ENCODE results near the gene RAE1. TPM values are rescaled to one million over a fixed set of nuclear protein-coding genes. Genes with fewer than 3 reads are reported as not detected.

RAE1 gene
- total and polyA plus RNA-seq, 2 of the 8 experiments (the other 6 are each of a cell fraction or from before 2014, with no cell fraction given) = 35.9 to 44.9 TPM

DNA sequence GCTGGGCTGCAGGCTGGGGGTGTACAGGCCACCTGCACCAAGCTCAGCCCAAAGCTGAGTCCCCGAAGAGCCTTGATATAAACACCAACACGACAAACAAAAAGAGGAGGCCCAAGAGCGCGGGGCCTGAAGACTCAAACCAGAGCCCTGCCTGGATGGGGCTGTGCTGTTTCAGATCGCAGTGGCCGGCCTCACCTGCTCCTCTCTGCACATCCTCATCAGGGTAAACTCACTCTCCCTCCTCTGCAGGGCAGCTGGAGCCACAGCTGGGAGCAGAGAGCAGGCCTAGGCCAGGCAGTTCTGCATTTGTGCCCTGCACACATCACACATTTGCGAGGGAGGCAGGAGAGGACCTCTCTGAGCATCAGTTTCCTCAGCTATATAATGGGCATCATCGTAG, 36.4 kb downstream of the RAE1 start:
- no peaks in the 10 kb centered on the region for H3K9me3 ChIP-seq (ENCODE audit: insufficient read depth in 2 of 2, low read depth in 1 of 2, low read length in 1 of 2)
- peaks cover 0 to 13% (median 10%) of the 10 kb centered on the region in 4 experiments; a peak in 5 of 7 replicates for H3K4me1 ChIP-seq (replicated peaks in 1 of 4; ENCODE audit: control insufficient read depth in 3 of 4, insufficient read depth in 4 of 4, low read length in 3 of 4)
- H4K8ac ChIP-seq (ENCODE audit: extremely low read depth, insufficient read depth, low read length) = no peak overlapping the region
- no peak overlapping the region for H3K18ac ChIP-seq (ENCODE audit: extremely low read depth, low read length)
- no peak overlapping the region for H2BK12ac ChIP-seq (ENCODE audit: low read depth, low read length)
- H2BK120ac ChIP-seq (replicated peaks; ENCODE audit: low read depth, low read length) = no peak overlapping the region
- H4K5ac ChIP-seq (ENCODE audit: insufficient read length, low read depth, low read length) = no peak overlapping the region
- no peak overlapping the region for H2AK5ac ChIP-seq (ENCODE audit: low read depth, low read length)
- no peak overlapping the region for H2AFZ ChIP-seq (ENCODE audit: low read length)
- FAIRE-seq = no peak
- H3K14ac ChIP-seq (ENCODE audit: insufficient read length) = no peak overlapping the region
- H2BK5ac ChIP-seq (ENCODE audit: low read depth, low read length) = no peak overlapping the region
- H4K91ac ChIP-seq (replicated peaks; ENCODE audit: insufficient read length, low read length) = no peak overlapping the region
- 90% methylated on average over 8 of the region's 8 CpGs; no CpG with 5 or more reads in 1 of the 2 experiments for WGBS, 2 experiments (ENCODE audit: extremely low coverage in 1 of 2, insufficient coverage in 1 of 2, insufficient read length in 1 of 2, insufficient replicate concordance in 2 of 2, low coverage in 1 of 2, low lambda C conversion rate in 2 of 2, missing lambda C conversion rate in 1 of 2)
- peaks cover 5% of the 10 kb centered on the region; the same call in 1 of the 2 replicates for H3K23me2 ChIP-seq (ENCODE audit: low read depth, low read length)
- peaks cover 0 to 4% of the 10 kb centered on the region in 2 experiments for H4K20me1 ChIP-seq (replicated peaks in 1 of 2; ENCODE audit: control insufficient read depth in 1 of 2, insufficient read depth in 2 of 2, low read length in 2 of 2)
- no peaks in the 10 kb centered on the region for H3K36me3 ChIP-seq (ENCODE audit: control insufficient read depth in 2 of 4, insufficient read depth in 4 of 4, low read length in 3 of 4)
- DNase-seq (ENCODE audit: low read depth in 1 of 2, low spot score in 2 of 2) = no peak
- no peak overlapping the region for H3K27ac ChIP-seq (ENCODE audit: low read depth, low read length)
- H3K23ac ChIP-seq (ENCODE audit: insufficient read length) = no peak overlapping the region
- H3K4me3 ChIP-seq (ENCODE audit: extremely low read depth in 1 of 4, insufficient read depth in 2 of 4, low read depth in 3 of 4, low read length in 4 of 4) = no peak overlapping the region
- H3K79me2 ChIP-seq (ENCODE audit: control insufficient read depth in 1 of 2, insufficient read depth in 2 of 2, low read length in 2 of 2) = peaks cover 0 to 8% of the 10 kb centered on the region in 2 experiments; a peak in 3 of 4 replicates
- H3K79me1 ChIP-seq (ENCODE audit: low read depth, low read length) = no peaks in the 10 kb centered on the region
- no peak overlapping the region for H3K4ac ChIP-seq (replicated peaks; ENCODE audit: insufficient read length, low read depth, low read length)
- H2BK20ac ChIP-seq (ENCODE audit: low read length) = no peak overlapping the region
- CTCF ChIA-PET (ENCODE audit: partially characterized antibody) = interaction anchor here (0.9 to 1.7 kb wide), 5 partner anchors 11 to 111 kb away, joined by 3 to 4 read pairs (median 4); no protein-coding TSS in a partner anchor
- H3K27me3 ChIP-seq (replicated peaks in 1 of 4; ENCODE audit: control insufficient read depth in 3 of 4, extremely low read depth in 1 of 4, insufficient read depth in 3 of 4, low read length in 3 of 4) = peaks cover 0 to 10% (median 4%) of the 10 kb centered on the region in 4 experiments; a peak in 4 of 7 replicates
- POLR2A ChIA-PET (ENCODE audit: partially characterized antibody) = interaction anchor here (0.6 kb wide), 1 partner anchor 24 kb away, joined by 3 read pairs; no protein-coding TSS in a partner anchor
- no peak overlapping the region for H3K4me2 ChIP-seq (ENCODE audit: insufficient read depth in 1 of 2, low read depth in 2 of 2, low read length in 2 of 2)
- no peak overlapping the region for H3K9ac ChIP-seq (replicated peaks in 1 of 4; ENCODE audit: extremely low read depth in 1 of 4, low read depth in 3 of 4, low read length in 3 of 4)
- no peak overlapping the region; the same call in 1 of the 2 replicates for H2BK15ac ChIP-seq (ENCODE audit: low read length)
- H3K56ac ChIP-seq (replicated peaks; ENCODE audit: insufficient read length, low read depth, low read length) = no peak overlapping the region
- TF ChIP-seq POU5F1 (IDR thresholded peaks at IDR 0.05; ENCODE audit: low read depth, low read length) (no peak), JUN (IDR thresholded peaks at IDR 0.05; ENCODE audit: low read depth, low read length) (no peak), MAFK (IDR thresholded peaks at IDR 0.05; ENCODE audit: low read depth, low read length) (no peak), SP2 (IDR thresholded peaks at IDR 0.05; ENCODE audit: low read length) (no peak), CBX5 (IDR thresholded peaks at IDR 0.05; ENCODE audit: low read depth, low read length) (no peak), CBX8 (IDR thresholded peaks at IDR 0.05; ENCODE audit: borderline replicate concordance, low read depth, low read length) (no peak), CHD1 (IDR thresholded peaks at IDR 0.05; ENCODE audit: low read depth, low read length) (no peak), SAP30 (IDR thresholded peaks at IDR 0.05; ENCODE audit: insufficient read depth, insufficient replicate concordance, low read length) (no peak), TCF12 (IDR thresholded peaks at IDR 0.05; ENCODE audit: low read depth, low read length) (no peak), KDM4A (IDR thresholded peaks at IDR 0.05; ENCODE audit: low read depth, low read length, severe bottlenecking) (no peak), TAF1 (IDR thresholded peaks at IDR 0.05; ENCODE audit: low read depth, low read length) (no peak), POLR2AphosphoS5 (IDR thresholded peaks at IDR 0.05; ENCODE audit: low read depth, low read length) (no peak), ASH2L (IDR thresholded peaks at IDR 0.05; ENCODE audit: low read length) (no peak), BRCA1 (IDR thresholded peaks at IDR 0.05; ENCODE audit: low read depth, low read length) (no peak), FOSL1 (IDR thresholded peaks at IDR 0.05; ENCODE audit: insufficient read depth, low read depth, low read length) (no peak)

Measured in H1 (cell line).